GM21529 (cell line): ENCODE results near the gene SGO1.
A peak's percentile ranks its signal among the peaks of the same experiment; 100 is the strongest.

ENCODE experiments used
- ATAC-seq: cut with Tn5 transposase; IDR thresholded peaks from one replicate; pipeline ENCODE4 v1.9.1; 2021; ENCODE audit not compliant: unreplicated experiment

Gene SGO1

DNA sequence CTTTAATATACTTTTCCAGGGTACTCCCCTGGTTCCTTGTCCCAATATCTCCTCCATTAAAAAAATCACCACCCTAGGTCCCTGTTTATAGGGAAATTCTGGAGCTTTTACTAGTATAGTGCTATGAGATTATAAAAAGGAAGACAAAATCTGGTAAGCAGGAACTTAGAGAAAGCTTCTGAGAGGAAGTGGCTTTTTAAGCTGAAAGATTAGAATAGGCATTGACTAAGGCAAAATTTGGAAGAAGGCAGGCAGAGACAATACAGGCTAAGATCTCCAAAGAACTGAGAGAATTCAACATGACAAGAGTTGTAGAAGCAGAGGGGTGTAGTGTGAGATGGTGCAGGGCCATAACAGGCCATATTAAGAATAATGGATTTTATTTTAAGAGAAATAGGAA, 25.8 kb downstream of the SGO1 start:
- no peak for ATAC-seq

DNA sequence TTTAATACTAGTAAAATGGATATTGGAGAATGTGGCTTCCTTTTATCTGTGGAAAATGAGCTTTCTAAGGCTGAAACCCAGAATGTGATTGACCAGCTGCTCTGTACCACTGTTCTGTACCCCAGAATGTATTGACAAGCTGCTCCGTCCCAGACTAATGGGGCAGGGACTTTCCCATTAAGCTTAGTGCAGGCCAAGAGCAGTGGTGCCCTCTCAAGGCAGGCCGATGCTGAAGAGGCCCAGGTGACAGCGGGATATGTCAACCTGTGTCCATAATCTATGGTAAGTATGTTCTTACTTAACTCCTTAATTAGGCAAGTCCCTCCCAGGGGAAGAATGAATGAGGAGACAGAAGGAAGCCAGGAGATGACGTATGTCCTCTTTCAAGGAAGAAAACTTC, 31.1 kb downstream of the SGO1 start:
- ATAC-seq, result no peak

DNA sequence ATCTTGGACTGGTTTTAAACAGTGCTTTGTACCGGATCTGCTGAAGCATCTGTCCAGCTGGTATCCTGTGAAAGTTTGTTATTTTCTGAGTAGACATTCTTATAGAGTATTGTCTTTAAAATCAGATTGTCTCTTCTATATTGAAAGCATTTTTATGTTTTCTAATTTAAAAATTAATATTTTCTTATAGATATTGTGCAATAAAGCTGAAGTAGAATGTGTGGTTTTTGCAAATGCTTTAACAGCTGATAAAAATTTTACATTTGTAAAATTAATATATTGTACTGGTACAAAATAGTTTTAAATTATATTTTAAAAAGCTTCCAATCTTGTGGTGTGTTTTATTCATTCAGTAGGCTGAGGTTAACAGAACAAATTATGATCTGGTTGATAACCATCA, 31.9 kb downstream of the SGO1 start:
- ATAC-seq, result no peak

DNA sequence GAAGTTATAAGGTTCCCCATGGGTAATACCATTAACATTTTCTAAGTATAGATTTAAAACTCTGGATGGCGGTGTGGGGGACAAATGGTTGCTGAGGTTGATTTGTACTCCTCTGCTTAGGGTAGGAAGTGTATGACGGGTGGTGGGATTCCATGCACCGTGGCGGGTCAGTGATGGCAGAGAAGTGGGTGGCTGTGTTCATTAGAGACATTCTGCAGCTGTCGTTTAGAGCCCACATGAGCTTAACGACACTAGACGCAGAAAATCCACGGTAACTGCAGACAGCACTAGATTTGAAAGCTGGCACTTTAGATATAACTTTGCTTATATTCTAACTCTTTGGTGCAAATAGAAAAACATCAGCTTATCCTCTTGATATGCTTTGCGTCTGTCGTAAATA, 37.5 kb downstream of the SGO1 start:
- ATAC-seq, result no peak

DNA sequence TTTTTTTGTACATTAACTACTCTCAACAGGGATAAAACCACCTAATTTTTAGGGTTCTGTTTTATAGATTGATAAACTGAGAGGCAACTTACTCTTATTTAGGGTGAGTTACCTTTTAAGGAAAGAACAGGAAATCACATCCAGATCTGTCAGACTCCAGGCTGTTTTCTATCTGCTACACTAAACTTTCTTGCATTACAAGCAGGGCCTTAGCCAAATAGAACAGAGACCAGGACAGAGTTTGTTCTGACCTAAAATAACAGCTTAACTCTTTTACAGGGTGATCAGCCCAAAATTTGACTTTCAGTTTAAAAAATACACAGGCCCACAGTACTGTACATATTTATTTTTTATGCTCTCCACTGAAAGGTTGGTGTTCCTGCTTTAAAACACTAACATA, 38.6 kb downstream of the SGO1 start:
- no peak for ATAC-seq

DNA sequence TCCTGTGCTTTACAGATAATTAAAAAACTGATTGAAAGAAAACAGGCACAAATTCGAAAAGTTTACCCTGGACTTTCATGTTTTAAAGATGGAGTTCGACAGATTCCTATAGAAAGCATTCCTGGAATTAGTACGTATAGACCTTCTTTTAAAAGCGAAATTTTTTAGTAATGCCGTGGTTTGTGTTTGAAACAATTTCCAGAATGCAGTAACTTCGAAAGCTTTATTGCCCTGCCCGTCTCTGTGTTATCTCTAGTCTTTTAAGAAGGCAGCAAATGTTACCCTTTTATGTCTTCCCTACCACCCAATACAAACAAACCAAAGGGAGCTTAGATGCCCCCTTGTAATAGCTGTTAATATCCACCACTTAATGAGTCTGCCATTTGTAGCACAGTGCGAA, 39.7 kb downstream of the SGO1 start:
- ATAC-seq, result no peak

DNA sequence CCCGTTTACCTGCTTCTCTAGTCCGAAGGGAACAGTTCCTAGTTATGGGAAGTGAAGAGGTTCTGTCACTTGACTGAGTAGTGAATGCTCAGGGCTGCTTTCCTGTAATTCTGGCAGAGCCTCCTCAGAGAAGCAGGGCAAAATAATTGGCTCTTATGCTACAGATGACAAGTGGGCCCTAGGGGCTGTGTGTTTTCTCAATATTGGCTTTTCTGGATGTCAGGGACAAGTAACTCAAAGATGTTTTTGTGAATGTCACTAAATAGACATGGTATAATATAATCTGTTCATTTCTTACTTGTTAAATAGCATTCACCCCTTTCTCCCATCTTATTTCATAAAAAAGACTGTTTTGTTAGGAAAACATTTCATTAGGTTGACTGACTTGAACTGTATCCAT, 40.1 kb downstream of the SGO1 start:
- ATAC-seq, result no peak

DNA sequence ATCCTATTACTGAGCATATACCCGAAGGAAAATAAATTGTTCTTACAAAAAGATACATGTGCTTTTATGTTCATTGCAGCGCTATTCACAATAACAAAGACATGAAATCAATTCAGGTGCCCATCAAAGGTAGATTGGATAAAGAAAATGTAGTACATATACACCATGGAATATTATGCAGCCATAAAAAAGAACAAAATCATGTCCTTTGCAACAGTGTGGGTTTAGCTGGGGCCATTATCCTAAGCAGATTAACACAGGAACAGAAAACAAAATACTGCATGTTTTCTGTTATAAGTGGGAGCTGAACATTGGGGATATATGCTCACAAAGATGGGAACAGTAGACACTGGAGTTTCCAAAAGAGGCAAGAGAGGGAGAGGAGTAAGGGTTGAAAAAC, 42.5 kb downstream of the SGO1 start:
- ATAC-seq, result no peak

DNA sequence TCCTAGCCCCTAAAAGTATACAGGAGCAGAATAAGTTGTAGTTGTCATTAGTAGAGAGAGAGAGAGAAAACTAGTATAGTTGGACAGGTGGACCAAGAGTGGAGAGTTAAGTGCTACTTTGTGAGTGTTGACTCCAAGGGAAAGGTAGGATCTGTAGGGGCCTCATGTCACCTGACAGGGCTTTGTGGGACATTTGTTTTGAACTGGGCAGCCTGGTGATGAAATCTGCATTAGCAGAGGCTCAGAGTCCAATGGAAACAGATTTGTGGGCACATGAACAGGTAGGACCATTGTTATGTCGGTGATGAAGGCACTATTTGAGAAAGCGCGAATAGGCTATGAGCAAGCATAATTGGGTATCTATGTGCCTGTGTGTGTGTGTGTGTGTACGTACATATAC, 43.5 kb downstream of the SGO1 start:
- no peak for ATAC-seq

DNA sequence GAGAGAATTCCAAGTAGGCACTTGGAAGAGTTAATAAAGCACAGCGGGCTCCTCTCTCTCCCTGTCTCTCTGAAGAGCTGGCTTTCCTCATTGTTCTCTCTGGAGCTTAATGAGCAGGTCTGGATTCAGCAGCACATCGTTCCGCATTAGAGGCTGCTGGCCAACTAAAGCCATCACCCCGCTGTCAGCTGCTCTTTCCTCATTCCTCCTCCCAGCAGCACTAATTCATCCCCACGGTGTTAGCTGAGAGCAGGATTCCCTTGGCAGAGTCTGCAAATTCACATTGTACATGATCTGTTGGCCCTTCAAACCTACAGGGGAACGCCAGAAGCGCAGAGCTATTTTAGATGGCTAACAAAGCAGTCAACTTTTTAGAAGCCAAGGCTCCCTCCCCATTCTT, 44.2 kb downstream of the SGO1 start:
- ATAC-seq, result no peak

DNA sequence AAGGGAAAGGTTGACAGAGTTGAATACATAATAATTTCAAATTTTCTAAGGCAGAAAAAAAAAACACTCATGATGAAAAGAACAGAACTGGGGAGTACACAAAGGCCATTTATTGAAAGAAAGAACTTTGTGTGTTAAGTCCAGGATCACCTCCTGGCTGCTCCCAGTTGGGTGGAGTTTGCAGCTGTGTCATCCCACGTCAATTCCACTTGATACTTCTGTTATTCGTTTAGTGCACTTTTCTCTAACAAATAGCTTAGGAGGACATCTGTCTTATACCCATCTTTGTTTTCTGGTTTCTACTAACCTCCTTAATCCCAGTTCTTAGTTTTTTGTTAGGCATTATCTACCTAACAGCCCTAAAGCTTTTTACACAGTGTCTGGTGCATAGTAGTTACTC, 44.7 kb downstream of the SGO1 start:
- no peak for ATAC-seq

DNA sequence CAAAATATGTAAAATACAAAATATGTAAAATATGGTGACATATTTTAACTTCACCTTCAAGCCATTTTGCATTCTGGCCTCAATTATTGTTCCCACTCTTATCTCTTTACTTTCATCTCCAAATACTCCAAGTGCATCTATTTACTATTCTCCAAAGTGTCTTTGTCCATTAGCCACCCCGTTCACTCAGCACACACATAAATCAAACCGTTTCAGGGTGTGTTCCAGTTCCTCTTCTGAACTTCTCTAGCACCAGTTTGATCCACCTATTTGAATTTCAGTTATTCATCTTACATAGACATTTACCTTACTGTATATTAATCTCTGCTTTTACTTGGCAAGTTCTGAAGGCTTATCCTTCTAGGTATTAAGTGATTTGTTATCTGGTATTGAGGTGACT, 45.1 kb downstream of the SGO1 start:
- no peak for ATAC-seq

DNA sequence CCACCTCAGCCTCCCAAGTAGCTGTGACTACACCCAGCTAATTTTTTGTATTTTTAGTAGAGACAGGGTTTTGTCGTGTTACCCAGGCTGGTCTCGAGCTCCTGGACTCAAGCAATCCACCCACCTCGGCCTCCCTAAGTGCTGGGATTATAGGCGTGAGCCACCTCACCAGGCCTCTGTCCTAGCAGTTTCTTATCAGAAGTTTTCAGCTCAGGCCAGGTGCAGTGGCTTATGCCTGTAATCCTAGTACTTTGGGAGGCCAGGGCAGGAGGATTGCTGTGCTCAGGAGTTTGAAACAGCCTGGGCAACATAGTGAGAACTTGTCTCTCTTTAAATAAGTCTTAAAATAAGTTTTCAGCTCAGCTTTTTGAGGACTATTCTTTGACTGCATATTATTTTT, 48.4 kb downstream of the SGO1 start:
- ATAC-seq, result no peak

DNA sequence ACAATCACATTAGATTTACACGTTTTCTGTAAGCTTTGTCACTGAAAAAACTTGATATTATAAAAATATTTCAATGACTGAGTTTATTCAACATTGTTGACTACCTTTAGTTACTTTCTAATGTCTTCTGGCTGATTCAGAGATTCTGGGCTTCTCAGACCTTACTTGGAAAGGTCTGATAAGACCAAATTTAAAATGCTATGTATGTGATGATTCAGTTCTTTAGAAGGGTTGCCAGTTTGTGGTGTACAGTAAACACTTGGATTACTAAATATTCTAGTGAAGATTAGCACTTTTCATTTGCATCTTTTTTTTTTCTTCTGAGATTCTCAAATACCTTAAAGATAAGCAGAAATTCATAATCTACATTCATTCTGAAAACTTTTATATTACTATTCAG, 49.8 kb downstream of the SGO1 start:
- ATAC-seq, result no peak

DNA sequence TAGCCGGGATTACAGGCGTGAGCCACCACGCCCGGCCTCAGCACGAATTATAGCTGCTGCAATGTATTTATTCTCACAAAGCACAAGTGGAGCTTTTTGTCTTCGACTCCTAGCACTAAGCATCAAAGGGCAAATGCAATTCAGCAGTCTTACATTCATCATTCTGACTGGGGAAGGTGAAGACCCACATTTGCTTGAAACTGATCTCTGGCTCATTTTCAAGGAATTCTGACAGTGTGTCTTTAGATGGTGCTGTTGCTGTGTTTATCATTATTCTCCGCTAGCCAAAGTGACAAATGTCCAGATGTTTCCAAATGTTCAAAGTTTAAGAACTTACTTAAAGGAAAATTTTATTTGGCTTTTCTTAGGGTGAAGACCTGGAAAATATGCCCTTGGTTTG, 55.9 kb downstream of the SGO1 start:
- no peak for ATAC-seq

DNA sequence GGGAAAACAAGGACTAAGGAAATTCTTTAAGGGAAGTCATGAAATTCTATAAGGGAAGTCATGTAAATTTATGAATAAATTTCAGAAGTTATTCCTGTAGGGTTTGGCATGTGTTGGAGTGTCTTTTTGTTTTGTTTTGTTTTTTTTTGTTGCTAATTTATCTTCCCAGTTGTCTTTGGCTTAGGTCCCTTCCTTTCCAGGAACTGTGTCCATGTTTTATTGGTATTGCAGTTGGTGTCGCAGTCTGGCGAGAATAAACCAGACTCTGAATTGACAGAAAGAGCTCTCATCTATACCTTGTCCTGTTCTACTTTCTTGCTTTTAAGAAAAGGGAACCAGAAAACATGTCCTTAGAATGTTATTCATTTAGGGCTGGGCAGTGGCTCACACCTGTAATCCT, 57.6 kb downstream of the SGO1 start:
- no peak for ATAC-seq

DNA sequence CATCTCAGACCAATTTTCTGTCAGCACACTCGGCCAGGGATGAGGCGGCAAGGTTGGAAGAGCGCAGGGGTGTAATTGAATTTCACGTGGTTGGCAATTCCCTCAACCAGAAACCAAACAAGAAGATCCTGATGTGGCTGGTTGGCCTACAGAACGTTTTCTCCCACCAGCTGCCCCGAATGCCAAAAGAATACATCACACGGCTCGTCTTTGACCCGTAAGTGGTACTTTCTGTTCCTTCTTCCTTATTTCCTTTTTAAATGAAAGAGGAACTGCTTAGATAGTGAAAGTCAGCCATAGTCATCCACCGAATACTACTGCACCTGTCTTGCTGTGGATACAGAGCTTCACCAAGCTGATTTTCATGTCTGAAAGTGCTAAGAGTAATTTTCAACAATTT, 60.1 kb downstream of the SGO1 start:
- ATAC-seq, result peak; percentile 100

DNA sequence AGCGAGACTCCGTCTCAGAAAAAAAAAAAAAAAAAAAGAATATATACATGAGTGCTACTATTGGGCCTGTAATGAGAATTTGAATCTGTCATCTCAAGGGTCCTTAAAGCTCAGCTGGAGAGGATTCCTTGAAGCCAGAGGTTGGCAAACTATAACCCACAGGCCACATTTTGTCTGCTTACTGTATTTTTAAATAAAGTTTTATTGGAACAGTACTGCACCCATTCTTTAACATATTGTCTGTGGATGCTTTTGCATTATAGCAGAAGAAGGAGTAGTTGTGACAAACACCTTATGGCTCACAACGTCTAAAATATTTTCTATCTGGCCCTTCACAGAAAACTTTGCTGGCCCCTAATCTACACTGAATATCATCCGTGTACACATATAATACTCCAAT, 60.7 kb downstream of the SGO1 start:
- ATAC-seq, result no peak

DNA sequence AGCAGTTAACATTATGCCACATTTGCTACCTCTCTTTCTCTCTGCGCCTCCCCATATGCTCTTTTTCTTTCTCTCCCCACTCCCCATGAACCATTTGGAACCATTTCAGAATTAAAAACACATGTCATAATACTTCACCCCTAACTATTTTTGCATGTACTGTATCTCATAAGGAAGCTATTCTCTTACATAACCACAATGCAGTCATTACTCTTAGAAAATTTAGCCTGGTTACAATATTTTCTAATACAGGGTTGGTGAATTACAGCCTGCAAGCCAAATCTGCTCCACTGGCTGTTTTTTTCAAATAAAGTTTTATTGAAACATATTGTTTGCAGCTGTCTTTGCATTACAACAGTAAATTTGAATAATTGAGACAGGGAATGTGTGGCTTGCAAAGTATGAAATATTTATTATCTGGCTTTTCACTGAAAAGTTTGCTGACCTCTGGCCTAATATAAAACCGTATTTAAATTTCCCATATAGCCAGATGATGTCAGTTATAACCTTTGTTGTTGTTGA, 62.8 kb downstream of the SGO1 start:
- ATAC-seq, result no peak

DNA sequence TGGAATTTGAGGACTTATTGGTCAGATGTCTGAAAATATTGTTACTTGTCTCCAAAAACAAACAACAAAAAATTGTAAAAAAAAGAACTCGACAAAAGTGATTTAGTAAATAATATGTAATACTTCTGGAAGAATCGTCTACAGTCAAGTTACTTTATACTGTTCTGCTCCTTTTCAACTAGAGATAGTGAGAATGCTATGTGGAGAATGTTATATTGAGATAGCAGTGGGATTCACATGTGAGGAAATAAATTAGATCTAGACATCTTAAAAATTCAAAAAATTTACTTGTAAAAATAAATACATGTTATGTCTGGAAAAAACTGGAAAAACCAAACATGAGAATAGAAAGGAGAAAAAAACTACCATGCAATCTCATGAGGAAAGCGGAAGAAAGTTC, 64.9 kb downstream of the SGO1 start:
- ATAC-seq, result no peak
